HG03139 (cell line): ENCODE data around the gene SF3A2.

Experiments
- ATAC-seq: cut with Tn5 transposase; IDR thresholded peaks from one replicate; pipeline ENCODE4 v1.9.1; 2021; ENCODE audit not compliant: unreplicated experiment

Gene SF3A2

GRCh38 chr19:2288818-2289713 is 52.4 kb downstream of the SF3A2 start:
- ATAC-seq: no peak

- ATAC-seq: no peak
Observed at GRCh38 chr19:2289714-2290435, 53.3 kb downstream of the SF3A2 start.

DNA sequence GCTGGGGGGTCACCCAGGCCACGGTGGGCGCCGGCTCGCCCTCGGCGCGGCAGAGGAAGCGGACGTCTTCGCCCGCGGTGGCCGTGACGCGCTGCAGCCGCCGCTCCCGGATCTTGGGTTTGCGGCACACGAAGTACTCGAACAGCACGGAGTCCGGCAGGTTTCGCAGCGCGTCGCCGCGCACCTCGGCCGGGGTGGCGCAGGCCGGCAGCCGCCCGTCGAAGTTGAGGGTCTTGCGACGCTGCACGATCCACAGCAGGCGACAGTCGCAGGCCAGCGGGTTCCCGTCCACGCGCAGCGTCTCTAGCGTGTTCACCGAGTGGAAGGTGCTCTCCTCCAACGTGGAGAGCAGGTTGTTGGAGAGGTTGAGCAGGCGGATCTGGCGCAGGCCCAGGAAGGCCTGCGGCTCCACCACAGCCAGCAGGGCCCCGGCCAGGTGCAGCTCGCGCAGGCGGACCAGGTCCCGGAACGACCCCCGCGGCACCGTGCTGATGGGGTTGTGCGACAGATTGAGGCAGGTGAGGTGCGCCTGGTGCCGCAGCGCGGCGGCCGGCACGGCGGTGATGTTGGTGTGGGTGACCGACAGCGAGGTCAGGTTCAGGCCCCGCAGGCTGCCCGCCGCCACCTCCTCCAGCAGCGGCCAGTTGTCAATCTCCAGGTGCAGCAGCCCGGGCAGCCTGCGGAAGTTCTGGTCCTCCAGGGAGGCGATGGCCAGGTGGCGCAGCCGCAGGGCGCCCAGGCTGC is 54.0 kb downstream of the SF3A2 start:
- ATAC-seq: no peak

GRCh38 chr19:2291185-2291751 is 54.6 kb downstream of the SF3A2 start:
- ATAC-seq: no peak

GRCh38 chr19:2294687-2295335 is 58.2 kb downstream of the SF3A2 start:
- ATAC-seq: no peak

- ATAC-seq: no peak
Observed at GRCh38 chr19:2296141-2296540, 59.5 kb downstream of the SF3A2 start.
